COLO668 (cell line): ENCODE data around the gene AFF1.
"Not testable (repeated sequence)": the region's sequence is repeated elsewhere in the genome, so short reads cannot be mapped to it uniquely, and the experiment has no call there.

Experiments
- DNase-seq: peaks from one replicate; lab custom pipeline; 2025; ENCODE audit not compliant: unreplicated experiment; lab: John Stamatoyannopoulos, UW

AFF1 gene

DNA sequence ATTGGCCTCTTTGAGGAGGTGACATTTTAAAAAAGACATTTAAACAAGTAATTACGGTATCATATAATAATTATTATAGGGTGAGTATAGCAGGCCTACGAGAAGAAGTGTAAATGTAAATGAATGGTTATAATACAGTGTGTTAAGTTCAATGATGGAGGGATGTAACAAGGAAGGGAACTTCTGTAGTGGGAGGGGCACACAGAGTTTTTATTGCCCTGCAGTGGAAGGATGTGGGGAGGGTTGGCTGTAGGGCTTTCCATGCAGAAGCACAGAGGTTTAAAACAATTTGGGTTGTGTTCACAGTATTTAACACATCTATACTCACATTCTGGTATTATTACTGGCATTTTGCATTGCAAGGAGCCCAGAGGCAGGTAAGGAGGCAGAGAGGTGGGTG is 41.1 kb downstream of the AFF1 start:
- no peak for DNase-seq

DNA sequence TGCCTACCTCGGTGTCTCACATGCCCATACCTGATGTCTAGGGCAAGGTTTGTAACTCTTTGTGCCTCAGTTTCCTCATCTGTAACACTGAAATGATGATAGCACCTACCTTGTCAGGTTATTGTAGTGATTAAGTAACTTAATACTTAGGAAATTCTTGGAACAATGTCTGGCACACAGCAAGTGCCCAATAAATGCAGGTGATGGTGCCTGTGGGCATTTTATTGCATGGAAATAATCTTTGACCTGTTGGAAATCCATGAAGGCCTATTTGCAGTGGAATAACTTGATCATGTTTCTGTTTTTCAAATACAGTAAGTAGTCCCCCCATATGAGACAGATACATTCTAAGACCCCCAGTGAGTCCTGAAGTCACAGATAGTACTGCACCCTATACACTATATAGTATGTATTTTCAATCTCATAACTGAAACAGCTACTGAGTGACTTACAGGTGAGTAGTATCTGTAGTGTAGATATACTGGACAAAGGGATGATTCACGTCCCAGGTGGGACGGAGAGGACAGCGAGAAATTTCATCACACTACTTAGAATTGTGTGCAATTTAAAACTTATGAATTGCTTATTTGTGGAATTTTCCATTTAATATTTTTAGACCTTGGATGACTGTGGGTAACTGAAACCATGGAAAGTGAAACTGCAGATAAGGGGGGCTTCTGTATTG is 42.1 kb downstream of the AFF1 start:
- DNase-seq: peak; percentile 17

DNA sequence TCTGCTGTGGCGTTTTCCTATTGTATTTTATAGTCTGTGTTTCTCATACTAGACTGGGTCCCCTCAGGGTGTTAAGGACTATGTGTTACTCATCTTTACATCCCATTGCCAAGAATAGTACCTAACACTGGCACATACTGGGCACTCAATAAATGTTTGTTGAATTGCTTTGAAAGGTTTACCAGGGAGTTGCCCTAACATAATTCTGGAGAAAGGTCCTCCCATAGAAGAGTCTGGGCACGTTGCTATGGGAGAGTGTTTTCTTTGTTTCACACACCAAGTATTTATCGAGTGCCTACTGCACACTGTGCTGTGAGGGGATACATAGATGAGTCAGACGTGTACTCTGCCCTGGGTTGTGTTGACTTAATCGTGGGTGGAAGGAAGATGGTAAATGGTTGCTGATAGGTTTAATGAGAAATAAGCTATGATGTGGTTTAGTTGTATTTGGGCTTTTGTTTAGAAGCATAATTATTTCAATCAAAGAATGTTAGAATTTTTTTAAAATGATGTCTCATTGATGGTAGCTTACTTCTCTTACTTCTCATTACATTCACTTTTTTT is 42.9 kb downstream of the AFF1 start:
- DNase-seq: peak; percentile 75

DNA sequence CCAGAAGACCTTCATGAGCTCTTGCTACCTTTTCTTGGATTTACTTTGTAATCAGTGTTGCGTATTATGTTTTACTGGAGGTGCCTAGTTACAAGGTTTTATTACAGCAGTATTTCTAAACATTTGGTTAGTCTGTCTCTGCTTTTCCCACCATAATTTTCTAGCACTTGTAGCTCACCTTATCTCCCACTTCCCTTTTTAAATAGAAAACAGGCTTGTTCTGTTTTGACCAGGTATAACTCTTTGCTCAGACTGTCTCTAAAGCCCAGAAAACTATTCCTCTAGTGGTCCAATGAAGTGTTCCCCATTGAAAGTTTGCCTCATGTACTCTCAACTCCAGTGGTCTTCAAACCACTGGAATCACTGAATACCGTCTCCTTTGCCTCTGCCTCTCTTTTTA is 43.9 kb downstream of the AFF1 start:
- DNase-seq: no peak

DNA sequence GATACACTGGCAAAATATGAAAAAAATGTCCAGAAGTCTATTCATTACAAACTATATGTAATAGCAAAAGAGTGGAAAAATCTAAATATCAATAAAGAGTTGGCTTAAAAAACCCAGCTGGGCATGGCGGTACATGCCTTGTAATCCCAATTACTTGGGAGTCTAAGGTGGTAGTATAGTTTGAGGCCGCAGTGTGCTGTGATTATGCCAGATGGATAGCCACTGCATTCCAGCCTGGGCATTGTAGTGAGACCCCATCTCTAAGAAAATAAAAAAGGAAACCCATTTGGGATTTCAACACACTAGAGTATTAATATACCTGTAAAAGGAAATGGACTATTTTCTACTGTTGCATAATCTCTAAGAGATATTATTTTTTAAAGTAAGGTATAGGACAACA is 45.4 kb downstream of the AFF1 start:
- no peak for DNase-seq

DNA sequence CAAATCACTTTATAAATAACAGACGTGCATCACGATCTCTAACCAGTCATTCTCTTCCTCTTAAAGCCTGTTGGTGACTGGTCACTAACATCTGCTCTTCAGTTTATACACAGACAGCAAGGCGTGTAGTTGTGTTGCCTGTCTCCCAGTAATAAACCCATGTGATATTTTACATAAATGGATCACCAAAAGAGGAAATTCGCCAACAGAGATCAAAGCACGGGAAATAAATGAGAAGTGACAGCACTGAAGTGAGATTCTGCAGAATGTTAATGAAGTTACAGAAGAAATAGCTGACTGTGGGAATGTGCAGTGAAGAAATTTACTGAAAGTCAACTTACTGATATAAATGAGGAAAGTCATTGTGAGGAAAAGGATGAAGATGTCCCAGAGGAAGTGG is 47.0 kb downstream of the AFF1 start:
- DNase-seq: no peak

DNA sequence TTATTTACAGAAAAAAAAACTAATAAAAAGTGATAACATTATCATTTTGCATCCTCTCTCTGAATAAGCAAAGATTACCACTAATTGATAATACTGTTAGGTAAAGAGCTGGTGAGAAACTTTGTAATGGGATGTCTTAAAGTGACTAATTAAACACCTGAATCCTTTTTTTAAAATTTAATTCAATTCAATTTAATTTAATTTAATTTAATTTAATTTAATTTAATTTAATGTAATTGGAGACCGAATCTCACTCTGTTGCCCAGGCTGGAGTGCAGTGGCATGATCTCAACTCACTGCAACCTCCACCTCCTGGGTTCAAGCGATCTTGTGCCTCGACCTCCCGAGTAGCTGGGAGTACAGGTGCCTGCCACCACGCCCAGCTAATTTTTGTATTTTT is 51.0 kb downstream of the AFF1 start:
- not testable (repeated sequence) for DNase-seq

DNA sequence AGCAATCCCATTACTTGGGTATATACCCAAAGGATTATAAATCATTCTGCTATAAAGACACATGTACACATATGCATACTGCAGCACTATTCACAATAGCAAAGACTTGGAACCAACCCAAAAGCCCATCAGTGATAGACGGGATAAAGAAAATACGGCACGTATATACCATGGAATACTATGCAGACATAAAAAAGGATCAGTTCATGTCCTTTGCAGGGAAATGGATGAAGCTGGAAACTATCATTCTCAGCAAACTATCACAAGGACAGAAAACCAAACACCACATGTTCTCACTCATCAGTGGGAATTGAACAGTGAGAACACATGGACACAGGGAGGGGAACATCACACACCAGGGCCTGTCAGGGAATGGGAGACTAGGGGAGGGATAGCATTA is 54.8 kb downstream of the AFF1 start:
- DNase-seq: not testable (repeated sequence)

DNA sequence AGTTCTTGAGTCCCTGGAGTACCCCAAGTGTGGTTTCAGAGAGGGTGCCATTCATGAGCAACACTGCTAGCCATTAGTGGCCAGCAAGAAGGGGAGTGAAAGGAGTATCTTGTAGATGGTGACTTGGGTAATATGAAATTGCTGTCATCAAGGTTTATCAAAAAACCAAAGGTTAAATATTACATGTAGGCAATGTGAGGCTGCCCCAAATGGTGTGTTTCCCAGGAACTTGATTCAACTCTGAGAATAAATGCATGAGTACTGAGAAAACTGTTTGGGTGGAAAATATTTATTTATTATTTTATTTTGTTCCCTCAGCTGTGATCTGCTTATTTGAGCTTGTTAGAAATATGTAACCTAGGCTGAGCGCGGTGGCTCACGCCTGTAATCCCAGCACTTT is 55.7 kb downstream of the AFF1 start:
- DNase-seq: no peak

DNA sequence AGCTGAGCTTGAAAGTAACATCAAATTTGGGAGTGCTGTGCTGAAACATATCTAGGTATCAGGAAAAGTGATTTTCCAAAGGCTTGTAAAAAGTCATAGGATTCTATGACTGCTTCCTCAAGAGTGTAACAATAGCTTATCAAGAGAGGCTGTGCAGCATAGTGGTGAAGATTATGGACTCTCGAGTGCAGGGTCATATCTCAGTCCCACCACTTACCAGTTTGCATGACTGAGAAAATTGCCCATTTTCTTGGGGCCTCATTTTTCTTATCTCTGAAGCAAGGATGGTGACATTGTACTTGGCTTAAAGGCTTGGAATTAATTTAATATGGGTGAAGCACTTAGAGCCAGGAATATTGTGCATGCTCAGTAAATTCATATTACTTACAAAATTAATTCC is 57.2 kb downstream of the AFF1 start:
- DNase-seq: no peak

DNA sequence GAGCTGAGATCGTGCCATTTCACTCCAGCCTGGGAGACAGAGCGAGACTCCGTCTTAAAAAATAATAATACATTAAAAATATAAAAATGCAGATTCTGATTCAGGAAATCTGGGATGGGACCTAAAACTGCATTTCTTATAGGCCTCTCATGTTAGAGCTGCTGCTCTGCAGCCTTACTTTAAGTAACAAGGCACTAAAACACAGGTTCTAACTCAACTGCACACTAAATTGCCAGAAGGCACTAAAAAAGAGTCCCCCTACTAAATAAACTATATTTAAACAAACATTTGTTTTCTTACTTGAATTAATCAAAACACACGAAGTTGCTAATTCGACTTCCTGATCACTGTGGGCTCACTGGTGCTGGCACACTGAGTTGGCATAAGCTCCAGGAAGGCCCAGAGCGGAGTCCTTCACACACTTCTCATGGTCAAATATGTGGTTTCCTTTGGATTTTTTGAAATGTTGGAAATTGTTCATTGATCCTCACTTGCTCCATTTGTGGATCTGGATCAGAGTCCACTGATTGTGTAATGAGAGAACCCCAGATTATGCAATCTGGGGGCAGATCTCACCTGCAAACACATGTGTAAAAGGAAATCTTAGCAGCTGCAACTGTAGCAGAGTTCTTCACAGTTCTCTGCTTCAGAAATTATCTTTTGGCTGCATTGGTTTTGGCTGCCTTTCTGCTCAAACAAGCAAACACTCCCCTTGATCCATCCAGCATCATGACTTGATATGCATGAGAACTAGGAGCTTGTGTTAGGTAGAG is 59.3 kb downstream of the AFF1 start:
- no peak for DNase-seq

DNA sequence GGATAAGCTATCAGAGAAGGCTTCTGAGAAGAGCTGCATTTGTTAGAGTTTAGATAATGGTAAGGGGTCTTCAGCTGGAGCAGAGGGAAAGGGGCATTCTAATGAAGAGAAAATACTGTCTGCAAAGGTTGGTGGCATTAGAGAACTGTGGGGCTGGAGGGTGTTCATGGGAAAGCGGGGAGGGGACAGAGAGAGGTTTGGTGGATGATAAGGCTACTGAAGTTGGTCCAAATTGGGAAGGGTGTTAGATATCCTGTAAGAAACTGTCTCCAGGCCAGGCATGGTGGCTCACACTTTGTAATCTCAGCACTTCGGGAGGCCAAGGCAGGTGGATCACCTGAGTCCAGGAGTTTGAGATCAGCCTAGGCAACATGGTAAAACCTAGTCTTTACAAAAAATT is 59.9 kb downstream of the AFF1 start:
- DNase-seq: no peak

DNA sequence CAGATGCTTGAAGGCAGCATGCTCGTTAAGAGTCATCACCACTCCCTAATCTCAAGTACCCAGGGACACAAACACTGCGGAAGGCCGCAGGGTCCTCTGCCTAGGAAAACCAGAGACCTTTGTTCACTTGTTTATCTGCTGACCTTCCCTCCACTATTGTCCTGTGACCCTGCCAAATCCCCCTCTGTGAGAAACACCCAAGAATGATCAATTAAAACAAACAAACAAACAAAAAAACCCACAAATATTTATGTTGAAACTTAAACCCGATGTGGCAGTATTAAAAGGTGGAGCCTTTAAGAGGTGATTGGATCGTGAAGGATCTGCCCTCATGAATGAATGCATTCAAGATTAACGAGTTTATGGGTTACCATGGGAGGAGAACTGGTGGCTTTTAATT is 61.7 kb downstream of the AFF1 start:
- DNase-seq: not testable (repeated sequence)

DNA sequence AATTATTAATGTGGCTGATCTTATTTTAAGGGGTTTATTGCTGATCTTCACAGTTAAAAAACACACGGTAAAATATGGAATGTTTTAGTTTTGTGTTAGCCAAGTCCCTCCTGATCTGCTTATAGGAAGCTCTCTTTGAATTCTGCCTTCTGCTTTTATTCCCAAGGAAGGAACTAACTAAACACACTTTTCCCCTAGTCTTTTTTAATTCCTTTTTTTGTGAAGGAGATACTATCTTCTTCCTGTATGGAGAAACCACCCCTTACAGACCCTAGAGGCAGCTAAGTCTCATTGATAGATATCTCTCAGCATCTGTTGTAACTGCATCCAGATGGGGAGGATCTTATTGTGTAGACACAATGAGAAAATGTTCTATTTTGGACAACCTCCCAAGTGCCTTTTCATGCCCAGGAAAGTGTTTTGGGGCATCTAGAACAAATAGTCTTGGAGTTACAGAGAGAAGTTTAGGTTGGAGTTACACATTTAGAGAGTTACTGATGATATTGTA is 64.4 kb downstream of the AFF1 start:
- no peak for DNase-seq

DNA sequence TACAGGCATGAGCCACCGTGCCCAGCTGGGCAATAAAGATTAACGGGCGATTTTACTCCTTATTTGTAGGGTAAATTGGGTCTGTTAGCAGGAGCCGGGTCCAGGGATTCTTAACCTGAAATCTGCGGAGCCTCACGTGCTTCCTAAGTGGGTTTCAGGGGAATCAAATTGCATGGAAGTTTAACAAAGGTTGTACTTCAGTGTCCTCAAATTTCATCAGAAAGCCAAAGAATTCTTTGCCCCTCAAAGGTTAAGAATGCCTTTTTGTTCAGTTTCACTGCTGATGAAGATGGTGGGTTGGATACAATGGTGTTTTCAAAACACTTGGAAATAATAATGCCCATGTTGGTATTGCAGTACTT is 67.9 kb downstream of the AFF1 start:
- DNase-seq: no peak

DNA sequence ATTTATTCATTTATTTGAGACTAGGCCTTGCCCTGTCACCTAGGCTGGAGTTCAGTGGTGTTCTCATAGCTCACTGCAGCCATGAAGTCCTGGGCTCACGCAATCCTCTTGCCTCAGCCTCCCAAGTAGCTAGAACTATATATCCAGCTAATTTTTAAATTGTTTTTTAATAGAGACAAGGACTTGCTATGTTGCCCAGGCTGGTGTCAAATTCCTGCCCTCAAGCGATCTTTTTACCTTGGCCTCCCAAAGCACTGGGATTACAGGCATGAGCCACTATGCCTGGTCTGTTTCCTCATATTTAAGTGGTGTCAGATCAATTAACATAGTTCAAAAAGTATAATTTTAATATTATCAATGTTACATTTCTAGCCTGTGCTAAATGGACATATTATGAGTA is 68.5 kb downstream of the AFF1 start:
- DNase-seq: no peak

DNA sequence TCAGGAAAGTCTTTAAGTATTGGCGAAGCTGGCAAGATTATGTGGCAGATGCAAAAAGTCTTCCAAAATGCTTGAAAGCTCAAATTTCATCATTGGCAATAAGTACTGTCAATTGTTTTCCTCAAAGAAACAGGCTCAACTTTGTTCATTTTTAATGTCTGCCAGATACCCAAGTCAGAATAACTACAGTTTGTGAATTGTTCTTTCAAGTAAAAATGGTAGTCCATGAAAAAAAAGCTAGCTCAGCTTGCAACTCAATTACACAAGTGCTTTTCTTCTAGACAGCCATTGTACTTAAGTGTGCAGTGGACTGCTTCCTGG is 70.5 kb downstream of the AFF1 start:
- DNase-seq: no peak

DNA sequence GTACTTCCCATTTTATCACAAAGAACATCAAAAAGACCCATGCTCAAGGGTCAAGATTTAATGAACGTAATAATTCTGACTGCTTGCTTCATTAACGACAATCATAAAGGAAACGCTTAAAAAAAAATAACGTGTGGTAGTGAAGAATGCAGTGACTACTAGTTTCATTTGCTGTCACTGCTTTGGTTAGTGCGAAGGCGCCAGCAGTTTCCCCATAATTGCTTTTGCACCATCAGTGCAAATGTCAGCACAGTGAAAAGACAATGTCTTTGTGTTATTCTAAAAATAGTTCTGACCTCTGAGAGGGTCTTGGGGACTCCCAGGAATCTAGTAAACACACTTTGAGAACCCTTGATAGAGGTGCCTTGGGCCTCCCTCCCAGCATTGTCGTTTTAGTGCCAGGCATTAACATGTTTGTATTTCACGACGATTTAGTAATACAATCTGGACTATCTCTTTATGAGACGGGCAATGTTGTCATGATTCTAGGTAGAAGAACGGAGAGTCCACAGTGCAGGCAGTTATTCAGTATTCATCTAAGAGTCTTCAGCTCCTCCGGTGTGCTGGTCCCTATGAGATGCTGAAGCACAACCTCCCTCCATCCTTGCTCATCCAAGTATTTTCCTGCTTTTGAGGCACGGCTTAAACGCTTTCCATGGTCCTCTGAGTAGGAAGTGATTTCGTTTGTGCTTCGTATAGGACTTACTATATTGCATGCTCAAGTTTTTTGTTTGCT is 71.0 kb downstream of the AFF1 start:
- DNase-seq: peak; percentile 19

DNA sequence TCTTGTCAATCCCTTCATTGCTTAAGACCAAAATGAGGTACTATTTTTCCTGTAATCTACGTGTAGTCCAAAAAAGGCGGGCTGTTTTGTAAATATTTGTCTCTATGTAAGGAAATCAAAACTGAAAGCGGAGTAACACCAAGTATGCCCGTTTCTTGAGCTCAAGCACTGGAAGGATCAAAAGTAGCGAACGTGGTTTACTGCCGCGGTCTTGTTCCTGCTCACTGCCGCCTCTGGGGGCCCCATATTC is 71.5 kb downstream of the AFF1 start:
- DNase-seq: no peak

DNA sequence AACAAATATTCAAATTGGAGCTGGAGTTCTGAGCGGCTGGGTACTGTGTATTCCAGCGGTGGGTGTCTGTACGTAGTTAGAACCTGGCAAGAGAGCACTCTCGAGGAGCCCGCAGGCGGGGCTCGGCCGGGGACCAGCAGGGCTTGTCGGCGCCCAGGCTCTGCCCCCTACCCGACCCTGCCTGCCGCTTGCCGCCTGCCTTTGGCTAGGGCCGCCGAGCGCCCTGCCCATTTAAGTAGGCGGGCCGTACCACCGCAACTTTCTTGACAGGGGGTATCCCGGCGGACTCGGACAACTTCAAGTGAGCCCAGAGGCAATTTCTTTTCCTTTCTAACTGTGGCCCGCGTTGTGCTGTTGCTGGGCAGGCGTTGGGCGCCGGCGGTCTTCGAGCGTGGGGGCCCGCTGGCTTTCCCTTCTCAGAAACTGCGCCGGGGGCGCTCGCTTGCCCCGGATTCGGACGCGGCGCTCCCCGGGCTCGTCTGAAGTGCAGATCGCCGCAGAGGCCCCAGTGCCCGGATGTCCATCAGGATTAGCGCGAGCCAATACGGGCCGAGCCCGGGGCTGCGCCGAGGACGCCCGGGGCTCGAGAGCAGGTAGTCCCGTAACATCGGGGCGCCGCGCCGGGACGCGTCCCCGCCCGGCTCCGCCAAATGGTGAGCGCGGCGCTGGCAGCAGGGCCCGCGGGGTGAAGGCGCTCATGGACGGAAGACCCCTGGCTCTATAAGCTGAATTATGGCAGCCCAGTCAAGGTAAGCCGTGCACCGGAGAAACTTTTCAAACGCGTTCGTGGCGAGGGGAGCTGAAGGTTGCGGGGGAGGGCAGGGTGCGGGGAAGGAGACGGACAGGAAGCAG is 72.1 kb downstream of the AFF1 start:
- peak; percentile 95 for DNase-seq
